A549 treated with AZD9567 at 1 μM for 4 hours (cell line): ENCODE results near the gene SLC25A51. TPM values are rescaled to one million over a fixed set of nuclear protein-coding genes. Genes with fewer than 3 reads are reported as not detected.

Experiments used
- total RNA-seq: library from RNA; stranded (reverse); fragments of 200-300 nt; extraction: Qiagen RNA extraction; gene quantifications from 5 replicates; pipeline ENCODE4 v1.2.3, GENCODE V29; 2022; ENCODE audit not compliant: insufficient read depth

The SLC25A51 gene, protein sequence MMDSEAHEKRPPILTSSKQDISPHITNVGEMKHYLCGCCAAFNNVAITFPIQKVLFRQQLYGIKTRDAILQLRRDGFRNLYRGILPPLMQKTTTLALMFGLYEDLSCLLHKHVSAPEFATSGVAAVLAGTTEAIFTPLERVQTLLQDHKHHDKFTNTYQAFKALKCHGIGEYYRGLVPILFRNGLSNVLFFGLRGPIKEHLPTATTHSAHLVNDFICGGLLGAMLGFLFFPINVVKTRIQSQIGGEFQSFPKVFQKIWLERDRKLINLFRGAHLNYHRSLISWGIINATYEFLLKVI
- total RNA-seq = 17.4 to 21.0 TPM (median 18.4 TPM) in 5 replicates

DNA sequence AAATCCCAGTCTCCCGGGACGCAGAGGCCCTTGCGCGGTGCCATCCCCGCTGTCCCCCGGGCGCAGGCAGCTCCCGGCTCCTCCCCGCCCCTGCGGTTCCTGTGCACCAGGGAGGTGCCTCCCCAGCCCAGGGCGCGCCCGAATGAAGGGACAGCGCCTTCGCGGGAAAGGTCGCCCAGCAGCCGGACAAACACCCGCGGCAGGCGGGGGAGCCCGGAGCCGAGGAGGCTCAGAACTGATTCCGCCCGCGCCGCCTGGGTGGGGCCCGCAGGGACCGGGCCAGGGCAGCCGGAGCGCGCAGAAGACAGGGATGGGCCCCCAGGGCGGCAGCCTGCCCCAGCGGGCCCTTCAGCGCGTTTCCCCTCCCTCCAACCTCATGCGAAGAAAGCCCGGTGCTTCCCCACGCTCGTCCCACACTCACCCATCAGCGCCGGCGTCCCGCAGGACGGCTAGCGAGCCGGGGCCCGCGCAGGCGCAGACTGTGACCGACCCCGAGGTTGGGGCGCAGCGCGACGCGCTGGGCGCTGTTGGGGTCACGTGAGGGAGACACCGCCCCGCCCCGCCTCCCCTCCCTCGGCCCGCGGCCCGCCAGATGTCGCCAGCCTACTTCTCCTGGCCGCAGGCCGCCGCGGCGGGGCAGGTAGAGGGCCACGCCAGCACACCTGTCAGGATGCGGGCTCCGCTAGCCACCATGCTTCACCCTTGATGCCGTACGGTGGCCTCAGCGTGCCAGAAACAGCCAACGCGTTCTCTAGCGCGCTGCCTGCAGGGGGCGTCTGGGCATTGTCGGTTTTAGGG lies at the start of gene SLC25A51:
TSS of gene SLC25A51 (minus strand) at position 481 of the 798 bp plus-strand sequence. CDS start 15,577 bp downstream, outside the sequence.

Other genes with a start within 250 kb of the SLC25A51 start
- 4.9 to 6.1 TPM (median 4.9 TPM) in 5 replicates for gene TRMT10B, start 150.3 kb downstream of the SLC25A51 start, total RNA-seq
- 74.9 to 82.8 TPM (median 80.3 TPM) in 5 replicates for gene EXOSC3, start 119.1 kb downstream of the SLC25A51 start, total RNA-seq
- 12.7 to 15.3 TPM (median 13.6 TPM) in 5 replicates for gene DCAF10, start 103.3 kb downstream of the SLC25A51 start, total RNA-seq
- 31.1 to 40.1 TPM (median 39.0 TPM) in 5 replicates for gene SHB, start 165.1 kb upstream of the SLC25A51 start, total RNA-seq